NCI-H2081 (cell line): ENCODE results near the gene TRIM9.
A peak's percentile ranks its signal among the peaks of the same experiment; 100 is the strongest.
"Not testable (repeated sequence)": the region's sequence is repeated elsewhere in the genome, so short reads cannot be mapped to it uniquely, and the experiment has no call there.

Experiments used
- DNase-seq, 2 experiments: peaks; one replicate each; lab custom pipeline; 2025; lab: John Stamatoyannopoulos, UW

The TRIM9 gene

GRCh38 chr14:51004801-51005526 is 89.9 kb downstream of the TRIM9 start:
- DNase-seq = no peak

DNA sequence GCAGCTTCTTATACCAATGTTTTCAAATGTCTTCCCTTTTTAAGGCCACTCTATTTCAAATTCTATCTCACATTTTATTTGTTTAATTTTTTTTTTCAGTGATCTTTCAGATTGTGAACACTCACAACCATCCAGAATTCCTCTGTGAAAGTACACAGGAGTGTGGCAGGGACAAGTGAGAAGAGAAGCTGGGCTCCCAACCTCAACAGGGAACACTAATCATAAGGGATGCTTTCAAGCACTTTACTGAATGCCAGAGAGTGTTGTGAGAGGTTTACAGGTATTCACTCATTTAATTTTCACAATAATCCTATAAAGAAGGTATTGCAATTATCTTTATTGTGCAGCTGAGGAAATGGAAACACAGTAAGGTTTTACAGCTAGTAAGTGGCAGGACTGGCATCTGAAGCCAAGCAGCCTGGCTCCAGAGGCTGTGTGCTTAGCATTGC is 90.5 kb downstream of the TRIM9 start:
- peak in 1 of 2 experiments; percentile 30 for DNase-seq

- peak; percentile 30 to 75 for DNase-seq
Observed at GRCh38 chr14:51002406-51002999, 92.4 kb downstream of the TRIM9 start.

DNA sequence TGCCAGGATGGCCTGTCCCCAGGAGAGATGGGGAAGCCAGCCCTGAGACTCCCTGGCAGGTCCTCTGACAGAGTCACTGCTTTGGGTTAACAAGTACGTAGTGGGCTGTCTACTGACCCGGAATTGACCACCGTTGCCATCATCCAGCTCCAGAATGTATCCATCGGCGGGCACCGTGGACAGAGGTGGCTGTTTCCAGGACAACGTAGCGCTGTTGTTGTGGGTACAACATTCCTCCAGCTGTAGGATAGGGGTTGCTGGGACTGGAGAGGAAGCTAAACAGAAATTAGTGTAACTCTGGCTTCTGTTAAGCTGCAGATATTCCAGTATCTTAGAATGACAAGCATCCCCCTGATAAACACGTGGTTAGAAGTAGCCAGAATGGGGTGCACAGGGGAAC is 94.3 kb downstream of the TRIM9 start:
- no peak for DNase-seq

GRCh38 chr14:50999726-51000125 is 95.2 kb downstream of the TRIM9 start:
- DNase-seq = no peak

DNA sequence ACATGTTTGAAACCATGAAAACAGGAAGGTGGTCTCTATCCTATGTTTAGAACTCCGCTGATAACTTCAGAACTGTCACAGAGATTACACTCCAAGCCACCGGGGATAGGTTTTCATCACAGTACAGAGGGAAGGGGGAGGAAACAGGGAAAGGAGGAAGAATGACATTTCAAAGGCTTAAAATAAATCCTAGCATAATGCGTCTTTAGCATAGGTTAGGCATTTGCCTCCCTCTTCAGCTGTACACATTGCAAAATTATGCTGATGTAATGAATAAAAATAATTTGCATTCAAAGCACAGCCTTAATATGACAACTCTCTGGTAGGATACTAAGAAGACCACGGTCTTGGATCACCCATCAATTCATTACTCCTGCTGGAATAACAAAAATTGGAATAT is 96.3 kb downstream of the TRIM9 start:
- DNase-seq = no peak

DNA sequence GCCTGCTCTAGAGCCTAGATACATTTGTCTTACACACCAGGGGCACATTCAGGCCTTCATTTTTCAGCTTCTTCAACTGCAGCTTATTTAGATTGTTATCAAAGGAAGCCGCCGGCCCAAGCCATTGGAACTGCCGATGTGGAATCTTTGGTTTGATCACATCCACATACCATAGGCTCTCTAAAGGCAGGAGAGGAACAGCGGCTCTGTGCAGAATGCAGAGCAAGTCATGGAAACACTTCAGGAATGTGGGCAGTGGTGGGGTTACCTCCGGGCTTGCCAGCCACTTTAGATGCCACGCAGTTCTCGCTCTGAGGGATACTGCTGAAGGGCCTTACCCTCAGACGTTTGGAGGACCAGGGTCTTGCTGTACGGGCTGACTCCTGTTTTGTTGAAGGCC is 97.2 kb downstream of the TRIM9 start:
- DNase-seq = no peak

DNA sequence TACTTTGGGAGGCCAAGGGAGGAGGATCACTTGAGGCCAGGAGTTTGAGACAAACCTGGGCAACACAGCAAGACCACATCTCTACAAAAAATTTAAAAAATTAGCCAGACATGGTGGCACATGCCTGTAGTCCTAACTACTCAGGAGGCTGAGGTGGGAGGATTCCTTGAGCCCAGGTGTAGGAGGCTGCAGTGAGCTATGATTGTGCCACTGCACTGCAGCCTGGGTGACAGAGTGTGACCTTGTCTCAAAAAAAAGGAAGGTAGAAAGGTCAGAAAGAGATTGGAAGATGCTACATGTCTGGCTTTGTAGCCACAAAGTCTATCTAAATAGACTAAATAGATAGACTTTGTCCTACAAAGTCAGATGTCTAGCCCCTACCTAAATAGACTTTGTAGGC is 100.7 kb downstream of the TRIM9 start:
- DNase-seq = not testable (repeated sequence)

DNA sequence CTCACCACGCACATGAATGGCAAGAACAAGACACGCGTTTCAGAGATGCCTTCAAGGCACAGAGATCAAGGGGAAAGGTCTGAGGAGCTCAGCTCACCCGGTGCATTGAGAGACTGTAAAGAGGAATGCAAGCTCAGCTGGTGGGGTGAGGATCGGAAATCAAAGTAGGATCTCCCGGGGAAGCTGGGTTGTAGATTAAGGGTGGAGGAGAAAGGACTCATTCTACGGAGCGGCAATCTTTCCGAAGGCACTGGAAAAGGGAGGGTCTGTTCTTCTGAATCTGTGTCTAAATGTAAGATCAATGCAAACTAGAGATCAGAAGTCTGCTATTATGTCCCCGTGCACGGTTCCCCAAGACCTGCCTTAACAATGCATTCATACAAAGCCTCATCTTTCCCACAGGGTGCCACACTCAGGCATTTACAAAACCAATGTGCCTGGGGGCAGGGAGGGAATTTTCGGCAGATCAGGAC is 109.0 kb downstream of the TRIM9 start:
- no peak for DNase-seq

- DNase-seq = no peak
Observed at GRCh38 chr14:50985124-50985858, 109.6 kb downstream of the TRIM9 start.

GRCh38 chr14:50984036-50984710 is 110.7 kb downstream of the TRIM9 start:
- DNase-seq = no peak

DNA sequence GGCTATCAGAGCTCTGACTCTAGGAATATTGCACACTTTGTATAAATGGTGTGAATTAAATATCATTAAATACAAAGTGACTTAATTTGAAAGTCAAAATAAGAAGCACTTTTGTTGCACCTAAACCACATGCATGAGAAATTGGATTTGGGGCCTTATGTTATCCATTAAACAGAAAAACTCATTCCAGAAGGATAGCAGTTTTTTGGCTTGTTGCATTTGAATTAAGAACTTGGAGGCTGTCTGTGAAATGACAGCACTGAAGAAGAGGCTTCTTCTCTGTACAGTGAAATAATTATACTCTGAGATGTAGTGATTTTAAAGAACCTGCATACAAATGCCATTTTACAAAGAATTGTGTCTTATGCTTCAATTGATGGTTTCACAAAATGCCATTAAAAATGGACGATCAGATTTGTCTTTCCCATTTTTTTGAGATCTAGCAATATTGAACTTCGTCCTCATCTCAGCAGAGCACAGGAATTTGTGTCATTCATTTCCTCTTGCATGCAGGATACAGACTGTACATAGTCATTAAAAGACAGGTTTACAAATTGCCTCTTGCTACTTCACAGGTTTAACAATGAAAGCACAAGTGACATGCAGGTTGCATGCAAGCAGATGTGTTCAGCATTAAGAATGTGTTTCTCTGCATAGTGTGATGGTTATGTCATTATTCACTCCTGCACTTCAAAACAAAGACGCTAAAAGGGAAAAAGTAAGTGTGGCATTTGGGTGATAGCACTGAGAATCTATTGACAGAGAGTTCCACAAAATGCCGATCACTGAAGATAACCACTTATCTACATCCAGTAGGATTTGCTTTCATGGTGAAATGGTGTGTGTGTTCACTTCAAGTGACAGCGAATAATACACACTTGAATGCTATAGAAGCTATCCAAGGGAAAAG is 114.7 kb downstream of the TRIM9 start:
- no peak for DNase-seq

DNA sequence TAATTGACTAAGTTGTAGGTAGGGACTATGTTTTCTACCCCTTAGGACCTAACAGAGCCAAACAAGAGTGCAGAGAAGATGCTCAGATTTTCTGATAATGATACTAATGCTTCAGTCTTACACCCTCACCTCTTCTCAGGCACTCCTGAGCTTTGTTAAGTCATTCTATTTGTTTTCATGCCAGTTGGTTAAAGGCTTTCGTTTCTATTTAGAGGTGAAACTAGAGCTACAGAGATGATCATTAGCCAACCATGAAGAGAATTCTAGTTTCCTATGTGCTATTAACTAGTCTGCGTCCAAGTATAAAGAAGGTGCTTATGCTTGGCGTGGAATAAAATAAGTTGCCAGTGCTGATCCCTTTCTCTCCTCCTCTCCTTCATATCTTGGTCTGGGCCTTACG is 116.0 kb downstream of the TRIM9 start:
- DNase-seq = no peak

DNA sequence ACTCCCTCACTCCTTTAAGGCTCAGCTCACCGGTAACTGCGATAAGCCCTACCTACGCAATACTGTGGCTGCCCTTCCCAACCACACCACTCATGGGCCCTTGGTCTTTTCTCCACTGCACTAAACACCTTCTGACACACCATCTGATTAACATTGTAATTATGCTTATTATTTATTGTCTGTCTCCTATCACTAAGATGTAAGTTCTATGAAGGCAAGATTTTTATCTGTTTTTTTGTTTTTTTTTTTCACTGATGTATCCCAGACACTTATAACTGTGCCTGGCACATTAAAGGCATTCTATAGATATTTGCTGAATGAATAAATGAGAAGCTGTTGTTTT is 116.4 kb downstream of the TRIM9 start:
- DNase-seq = no peak

GRCh38 chr14:50977863-50978528 is 116.9 kb downstream of the TRIM9 start:
- DNase-seq = no peak

DNA sequence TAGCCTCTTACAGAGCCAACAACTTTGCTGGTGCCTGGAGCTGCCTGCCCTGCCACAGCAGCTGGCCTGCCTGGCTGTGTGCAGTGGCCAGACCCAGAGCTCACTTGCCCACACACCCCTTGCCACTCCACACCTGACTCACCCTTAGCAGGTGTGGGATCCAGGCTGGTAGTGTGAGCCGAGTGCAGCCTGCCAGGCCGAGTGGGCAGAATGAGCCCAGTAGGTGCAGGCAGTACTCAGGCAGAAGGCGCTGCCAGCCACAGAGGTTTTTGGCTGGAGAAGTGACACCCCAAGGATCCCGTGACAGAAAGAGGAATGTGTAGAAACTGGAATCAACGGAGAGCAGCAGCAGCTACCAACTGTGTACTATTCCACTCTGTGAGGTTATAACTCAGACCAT is 120.8 kb downstream of the TRIM9 start:
- no peak for DNase-seq

- no peak for DNase-seq
Observed at GRCh38 chr14:50972734-50973133, 122.2 kb downstream of the TRIM9 start.

GRCh38 chr14:50970886-50971781 is 123.8 kb downstream of the TRIM9 start:
- DNase-seq = no peak

GRCh38 chr14:50967790-50968189 is 127.1 kb downstream of the TRIM9 start:
- DNase-seq = no peak

GRCh38 chr14:50967103-50967502 is 127.8 kb downstream of the TRIM9 start:
- no peak for DNase-seq
